GM12878 (cell line): Measurements from ENCODE around the gene DTX1. TPM values are rescaled to one million over a fixed set of nuclear protein-coding genes. Genes with fewer than 3 reads are reported as not detected.

ENCODE experiments used
- ATAC-seq: fragments of 200-7000 bp; cut with Tn5 transposase; 3 replicates; pipeline ENCODE4 v1.9.1; 2020; ENCODE audit warnings: mild to moderate bottlenecking, moderate library complexity
- BruUV-seq: library from RNA; stranded (reverse); fragments of 400-500 nt; replicated peaks from 2 replicates; lab custom pipeline; 2021; lab: Mats Ljungman, UMichigan
- CTCF ChIA-PET: fragments of 300-600 bp; sonication (Branson Sonifier 250); formaldehyde crosslinking; extraction: SDS; loops from one replicate; lab custom pipeline; 2021; ENCODE audit warnings: inconsistent platforms; lab: Yijun Ruan, JAX
- POLR2A ChIA-PET: fragments of 350-600 bp; formaldehyde crosslinking; extraction: SDS; loops from one replicate; lab custom pipeline; 2021; ENCODE audit warnings: inconsistent platforms; lab: Charles Lee
- RAD21 ChIA-PET: fragments of 300-600 bp; sonication (Branson Sonifier 250); formaldehyde crosslinking; loops from one replicate; lab custom pipeline; 2023; ENCODE audit warnings: antibody characterized with exemption; ENCODE audit not compliant: unreplicated experiment; lab: Charles Lee
- SMC1A ChIA-PET: fragments of 300-600 bp; sonication (Branson Sonifier 250); formaldehyde crosslinking; loops from one replicate; lab custom pipeline; 2023; ENCODE audit not compliant: unreplicated experiment, uncharacterized antibody; lab: Charles Lee
- DNase-seq: peaks from one replicate; pipeline ENCODE4 v3.0.0-alpha.2; 2011; ENCODE audit warnings: low read depth, low spot score
- FAIRE-seq: peaks from 3 replicates; lab custom pipeline; 2011; peaks lifted over from hg19 to GRCh38; lab: Jason Lieb, UNC
- H2AFZ ChIP-seq: 2 replicates; pipeline ENCODE4 v1.6.0; 2011; ENCODE audit warnings: low read depth, low read length, control low read depth; ENCODE audit not compliant: control insufficient read depth
- H3K27ac ChIP-seq: 2 replicates; pipeline ENCODE4 v1.5.1; 2011; ENCODE audit warnings: control low read depth; ENCODE audit not compliant: control insufficient read depth, insufficient read depth
- H3K27me3 ChIP-seq, 2 experiments: replicated peaks in 1 of 2; 2 replicates each; pipeline versions ENCODE4 v1.6.0 to v1.6.1; 2011; ENCODE audit warnings: low read length in 1 of 2; ENCODE audit not compliant: control insufficient read depth in 2 of 2, insufficient read depth in 2 of 2
- H3K36me3 ChIP-seq, 2 experiments: 2 replicates each; pipeline ENCODE4 v1.5.1; 2011; ENCODE audit warnings: low read length in 1 of 2; ENCODE audit not compliant: control insufficient read depth in 2 of 2, insufficient read depth in 2 of 2
- H3K4me1 ChIP-seq: 2 replicates; pipeline ENCODE4 v1.6.1; 2011; ENCODE audit warnings: mild to moderate bottlenecking, low read length, moderate library complexity, mixed read lengths; ENCODE audit not compliant: control insufficient read depth, insufficient read depth
- H3K4me2 ChIP-seq: 2 replicates; pipeline ENCODE4 v1.6.0; 2011; ENCODE audit warnings: control low read depth; ENCODE audit not compliant: control insufficient read depth, insufficient read depth
- H3K4me3 ChIP-seq: fragments of 200-600 bp; sonication (generic); 2 replicates; pipeline ENCODE4 v1.5.1; 2016
- H3K79me2 ChIP-seq: 2 replicates; pipeline ENCODE4 v1.6.0; 2011; ENCODE audit warnings: low read length; ENCODE audit not compliant: control insufficient read depth, insufficient read depth
- H3K9ac ChIP-seq: 2 replicates; pipeline ENCODE4 v1.8.0; 2011; ENCODE audit warnings: low read length, control low read depth, mixed read lengths; ENCODE audit not compliant: control insufficient read depth, insufficient read depth
- H3K9me3 ChIP-seq: replicated peaks from 3 replicates; pipeline ENCODE4 v1.5.1; 2011; ENCODE audit warnings: mild to moderate bottlenecking, low read length; ENCODE audit not compliant: control insufficient read depth, insufficient read depth
- H4K20me1 ChIP-seq: 2 replicates; pipeline ENCODE4 v1.6.0; 2011; ENCODE audit not compliant: control insufficient read depth, insufficient read depth
- CBX3 ChIP-seq: fragments of 200-600 bp; sonication (generic); IDR thresholded peaks from 2 replicates; pipeline ENCODE4 v1.6.1; 2016; ENCODE audit warnings: low read depth, borderline replicate concordance
- CBX5 ChIP-seq: sonication (generic); IDR thresholded peaks from 2 replicates; pipeline ENCODE4 v1.6.1; 2016; ENCODE audit warnings: low read depth, moderate library complexity, mild to moderate bottlenecking, inconsistent platforms
- ETV6 ChIP-seq, 2 experiments: fragments of 450-650 bp in 1 of 2; IDR thresholded peaks in 1 of 2; conservative IDR thresholded peaks in 1 of 2; 2 replicates each; pipeline ENCODE4 v1.6.1; 2014; ENCODE audit warnings: antibody characterized with exemption in 1 of 2, borderline replicate concordance in 1 of 2, low read depth in 1 of 2, mild to moderate bottlenecking in 1 of 2, moderate library complexity in 1 of 2
- HDAC6 ChIP-seq: fragments of 200-600 bp; sonication (generic); IDR thresholded peaks from one replicate; pipeline ENCODE4 v1.8.0; 2017; ENCODE audit warnings: antibody characterized with exemption; ENCODE audit not compliant: unreplicated experiment
- NFIC ChIP-seq: IDR thresholded peaks from 2 replicates; pipeline ENCODE4 v1.6.1; 2012; ENCODE audit warnings: low read depth, mild to moderate bottlenecking, inconsistent platforms, low read length, moderate library complexity
- POLR2AphosphoS2 ChIP-seq: IDR thresholded peaks from 2 replicates; pipeline ENCODE4 v1.6.1; 2011; ENCODE audit warnings: low read depth, mild to moderate bottlenecking, low read length, improper control_type of control experiment, moderate library complexity
- RBBP5 ChIP-seq: fragments of 200-600 bp; sonication (generic); conservative IDR thresholded peaks from 2 replicates; pipeline ENCODE4 v1.6.1; 2016
- SMC3 ChIP-seq: IDR thresholded peaks from 2 replicates; pipeline ENCODE4 v1.6.1; 2011; ENCODE audit warnings: low read length, improper control_type of control experiment, borderline replicate concordance
- SRF ChIP-seq, 2 experiments: IDR thresholded peaks; 2 replicates each; pipeline ENCODE4 v1.6.1; 2011; ENCODE audit warnings: low read depth in 2 of 2, low read length in 2 of 2, mild to moderate bottlenecking in 1 of 2, moderate library complexity in 1 of 2
- TARDBP ChIP-seq: IDR thresholded peaks from 2 replicates; pipeline ENCODE4 v1.6.1; 2016; ENCODE audit warnings: borderline replicate concordance
- in situ Hi-C: fragments of 300-500 bp; cut with MboI; formaldehyde crosslinking; loops from 9 replicates; pipeline ENCODE4 v1.14.3; 2018; ENCODE audit warnings: mixed read lengths
- intact Hi-C: fragments of 100-400 bp; cut with micrococcal nuclease; formaldehyde crosslinking; loops from one replicate; pipeline ENCODE4 v1.14.2; 2022; ENCODE audit not compliant: unreplicated experiment
- polyA plus RNA-seq, 11 experiments: library from polyadenylated mRNA; depleted of rRNA in 4 of 11; unstranded in 6 of 11; stranded (reverse) in 5 of 11; fragments of >200 nt; fragmentation: Nextera tagmentation in 4 of 11; fragmentation: Illumina TruSeq in 1 of 11; extraction: Ambion mirVana in 4 of 11; extraction: Trizol in 1 of 11; gene quantifications; 1 replicate in 1 of 11; 2 replicates in 10 of 11; pipeline versions ENCODE4 v1.2.1 to v1.2.3, GENCODE V29; 2011 to 2016; ENCODE audit warnings: inconsistent platforms in 2 of 11, missing spikeins in 2 of 11, low read depth in 1 of 11
- total RNA-seq, 4 experiments: library from RNA; depleted of rRNA in 3 of 4; stranded (reverse); fragments of >200 nt in 3 of 4; fragmentation: Illumina TruSeq in 1 of 4; extraction: Trizol in 1 of 4; gene quantifications; 2 replicates each; pipeline versions ENCODE4 v1.2.1 to v1.2.3, GENCODE V29; 2013 to 2021

Gene DTX1
- total and polyA plus RNA-seq, 10 of the 15 experiments (the other 5 are each of a cell fraction or from before 2014, with no cell fraction given), result 0.09 to 2.8 (median 0.66) TPM

DNA sequence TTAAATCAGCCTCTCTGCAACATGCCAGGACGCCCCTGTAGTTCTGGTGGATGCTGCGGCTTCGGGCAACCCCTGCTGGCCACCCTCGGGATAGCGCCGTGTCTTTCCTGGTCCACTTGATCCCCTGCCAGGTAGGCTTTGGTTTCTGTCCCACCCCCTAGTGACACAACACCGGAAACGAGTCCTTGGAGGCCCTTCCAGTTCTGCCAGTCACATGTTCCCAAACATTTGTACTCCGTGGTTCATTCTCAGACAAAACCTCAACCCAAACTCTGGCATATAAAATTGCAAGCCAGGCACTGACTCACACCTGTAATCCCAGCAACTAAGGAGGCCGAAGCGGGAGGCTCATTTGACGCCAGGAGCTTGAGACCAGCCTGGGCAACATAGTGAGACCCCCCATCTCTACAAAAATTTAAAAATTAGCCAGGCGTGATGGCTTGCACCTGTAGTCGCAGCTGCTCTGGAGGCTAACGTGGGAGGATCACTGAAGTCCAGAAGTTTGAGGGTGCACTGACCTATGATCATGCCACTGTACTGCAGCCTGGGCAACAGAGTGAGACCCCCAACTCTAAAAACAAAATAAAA is 42.0 kb downstream of the DTX1 start (continued):
- TF ChIP-seq SRF (IDR thresholded peaks at IDR 0.05; ENCODE audit: low read depth in 2 of 2, low read length in 2 of 2) (no peak), CBX3 (no peak), ETV6 (conservative IDR thresholded peaks at IDR 0.05 in 1 of 2, IDR thresholded peaks at IDR 0.05 in 1 of 2; ENCODE audit: borderline replicate concordance in 1 of 2, low read depth in 1 of 2) (no peak), HDAC6 (no peak)
- TF ChIP-seq, all 136 proteins: peak for 23

DNA sequence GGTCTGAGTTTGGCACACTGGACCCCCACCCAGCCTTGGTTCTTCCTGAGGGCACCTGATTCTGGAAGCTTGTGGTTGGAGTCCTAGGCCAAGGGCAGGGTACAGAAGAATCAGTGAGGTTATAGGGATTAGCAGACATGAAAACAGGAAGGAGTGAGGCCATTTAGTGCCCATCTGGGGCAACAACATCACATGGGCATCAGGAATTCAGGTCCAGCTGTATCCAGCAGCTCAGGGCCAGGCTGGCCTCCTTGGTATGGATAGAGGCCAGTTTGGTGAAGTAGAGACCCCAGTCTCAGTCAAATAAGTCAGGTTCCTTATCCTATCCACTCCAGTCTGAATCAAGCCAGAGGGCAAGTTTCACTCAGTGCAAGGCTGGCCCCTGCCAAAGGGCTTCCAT is 42.8 kb downstream of the DTX1 start:
- no peaks in the 10 kb centered on the region for H3K27me3 ChIP-seq
- SMC1A ChIA-PET, result interaction anchor here (0.9 to 16.1 kb wide), 10 partner anchors 10 to 199 kb away, joined by 3 to 416 read pairs (median 5); partner anchors contain the start of gene DTX1
- no peak for TF ChIP-seq NFIC
- TF ChIP-seq POLR2AphosphoS2, result peak; percentile 54; the same call in 1 of the 2 replicates
- no peak for TF ChIP-seq CBX5
- no peak for TF ChIP-seq TARDBP
- no peak for TF ChIP-seq RBBP5
- TF ChIP-seq SMC3, result no peak
- TF ChIP-seq, all 136 proteins: peak for 1
- H4K20me1 ChIP-seq, result no peaks in the 10 kb centered on the region
- no peak overlapping the region for H2AFZ ChIP-seq
- H3K27ac ChIP-seq, result no peak overlapping the region
- ChIA-PET POLR2A (no interaction called here), RAD21 (interaction anchor here (0.9 to 6.2 kb wide), 9 partner anchors 10 to 121 kb away, joined by 3 to 50 read pairs (median 5); partner anchors contain the start of genes DTX1 and OAS2), CTCF (interaction anchor here (1.0 to 6.9 kb wide), 18 partner anchors 10 to 121 kb away, joined by 3 to 121 read pairs (median 10); partner anchors contain the start of genes DTX1 and OAS2)
- no peak overlapping the region for H3K4me3 ChIP-seq
- in situ Hi-C loops (loop anchor here (10.0 kb wide), 1 partner anchor 55 kb away; no protein-coding TSS in a partner anchor), intact Hi-C loops (loop anchor here (2.0 to 5.0 kb wide), 2 partner anchors 75 to 107 kb away; no protein-coding TSS in a partner anchor)
- no peaks in the 10 kb centered on the region for H3K79me2 ChIP-seq
- no peaks in the 10 kb centered on the region for H3K9me3 ChIP-seq
- H3K36me3 ChIP-seq, result no peaks in the 10 kb centered on the region
- ATAC-seq, result no peak
- no peak overlapping the region for H3K4me2 ChIP-seq
- peaks cover 16% of the 10 kb centered on the region; the same call in 1 of the 2 replicates for H3K4me1 ChIP-seq
- BruUV-seq, result no TSS peak
- H3K9ac ChIP-seq, result no peak overlapping the region
- DNase-seq, result no peak
- no peak for FAIRE-seq
